Activated CD4-positive, CD25-positive, alpha-beta regulatory T cell treated with anti-CD3 and anti-CD28 coated beads, Interleukin-2, amount 50 U/mL, for 16 hours (primary cell): ENCODE measurements around the gene EPB41L3.
"Not testable (repeated sequence)": the region's sequence is repeated elsewhere in the genome, so short reads cannot be mapped to it uniquely, and the experiment has no call there.

Experiments used
- DNase-seq: peaks from one replicate; pipeline ENCODE4 v3.0.0-alpha.2; 2020; ENCODE audit warnings: low read depth, low spot score

The EPB41L3 gene

GRCh38 chr18:5530629-5531178, 13.1 kb downstream of the EPB41L3 start:
- DNase-seq: no peak

- DNase-seq: no peak
Measured at GRCh38 chr18:5529471-5529870, 14.3 kb downstream of the EPB41L3 start.

GRCh38 chr18:5527603-5528002, 16.2 kb downstream of the EPB41L3 start:
- DNase-seq: no peak

- DNase-seq: no peak
Measured at GRCh38 chr18:5524660-5525059, 19.1 kb downstream of the EPB41L3 start.

GRCh38 chr18:5521000-5521399, 22.8 kb downstream of the EPB41L3 start:
- DNase-seq: no peak

GRCh38 chr18:5520464-5520863, 23.3 kb downstream of the EPB41L3 start:
- no peak for DNase-seq

- no peak for DNase-seq
Measured at GRCh38 chr18:5519448-5520298, 24.1 kb downstream of the EPB41L3 start.

- DNase-seq: no peak
Measured at GRCh38 chr18:5518899-5519371, 24.9 kb downstream of the EPB41L3 start.

- DNase-seq: no peak
Measured at GRCh38 chr18:5518179-5518770, 25.5 kb downstream of the EPB41L3 start.

- no peak for DNase-seq
Measured at GRCh38 chr18:5516841-5517240, 27.0 kb downstream of the EPB41L3 start.

GRCh38 chr18:5515011-5515784, 28.6 kb downstream of the EPB41L3 start:
- no peak for DNase-seq

- DNase-seq: no peak
Measured at GRCh38 chr18:5513947-5514346, 29.9 kb downstream of the EPB41L3 start.

- no peak for DNase-seq
Measured at GRCh38 chr18:5512176-5512575, 31.6 kb downstream of the EPB41L3 start.

- DNase-seq: not testable (repeated sequence)
Measured at GRCh38 chr18:5511541-5511940, 32.3 kb downstream of the EPB41L3 start.

- no peak for DNase-seq
Measured at GRCh38 chr18:5510135-5510846, 33.5 kb downstream of the EPB41L3 start.

GRCh38 chr18:5508821-5509220, 35.0 kb downstream of the EPB41L3 start:
- DNase-seq: no peak

GRCh38 chr18:5507756-5508155, 36.0 kb downstream of the EPB41L3 start:
- no peak for DNase-seq

- no peak for DNase-seq
Measured at GRCh38 chr18:5506174-5506573, 37.6 kb downstream of the EPB41L3 start.

- no peak for DNase-seq
Measured at GRCh38 chr18:5503740-5504139, 40.1 kb downstream of the EPB41L3 start.

GRCh38 chr18:5500158-5500939, 43.4 kb downstream of the EPB41L3 start:
- no peak for DNase-seq

- DNase-seq: no peak
Measured at GRCh38 chr18:5498452-5498851, 45.3 kb downstream of the EPB41L3 start.
